Thymus (tissue), 11 donors: ENCODE measurements around the gene RAD51B. TPM values are rescaled to one million over a fixed set of nuclear protein-coding genes. Genes with fewer than 3 reads are reported as not detected.
A peak's percentile ranks its signal among the peaks of the same experiment; 100 is the strongest.

Experiments
- DNase-seq, 9 donors: peaks; one replicate each; pipeline ENCODE4 v3.0.0-alpha.2; 2013; ENCODE audit warnings: low spot score in 9 of 9, low read depth in 6 of 9, missing footprints in 1 of 9
- H3K27ac ChIP-seq, 2 donors: one replicate each; pipeline ENCODE4 v1.5.1; 2013; ENCODE audit warnings: control low read depth in 1 of 2, low read depth in 1 of 2, low read length in 1 of 2, mild to moderate bottlenecking in 1 of 2, moderate library complexity in 1 of 2
- H3K27me3 ChIP-seq, 2 donors: one replicate each; pipeline ENCODE4 v1.5.1; 2013; ENCODE audit warnings: low read length in 1 of 2; ENCODE audit not compliant: control insufficient read depth in 2 of 2, insufficient read depth in 1 of 2
- H3K36me3 ChIP-seq, 2 donors: one replicate each; pipeline ENCODE4 v1.5.1; 2013; ENCODE audit warnings: low read length in 1 of 2, mild to moderate bottlenecking in 1 of 2, moderate library complexity in 1 of 2; ENCODE audit not compliant: control insufficient read depth in 2 of 2, insufficient read depth in 2 of 2
- H3K4me1 ChIP-seq, 2 donors: one replicate each; pipeline ENCODE4 v1.5.1; 2013; ENCODE audit warnings: low read length in 2 of 2; ENCODE audit not compliant: control insufficient read depth in 2 of 2, insufficient read depth in 2 of 2
- H3K4me3 ChIP-seq, 2 donors: one replicate each; pipeline ENCODE4 v1.5.1; 2013; ENCODE audit warnings: low read length in 2 of 2, control low read depth in 1 of 2, mild to moderate bottlenecking in 1 of 2
- H3K9me3 ChIP-seq, 2 donors: one replicate each; pipeline ENCODE4 v1.5.1; 2013; ENCODE audit warnings: low read length in 1 of 2, mild to moderate bottlenecking in 1 of 2; ENCODE audit not compliant: control insufficient read depth in 2 of 2, insufficient read depth in 1 of 2
- whole genome bisulfite sequencing: extraction: QIAGEN DNeasy Blood & Tissue Kit; methylation state at CpG from one replicate; pipeline ENCODE4 v1.1.7; 2013; 5-methylcytosine and 5-hydroxymethylcytosine counted together
- polyA plus RNA-seq: library from polyadenylated mRNA; stranded (reverse); fragments of 200-250 nt; gene quantifications from one replicate; pipeline ENCODE4 v1.2.3, GENCODE V29; 2013
- total RNA-seq: library from RNA; stranded (reverse); fragments of 120-200 nt; gene quantifications from one replicate; pipeline ENCODE4 v1.2.4, GENCODE V29; 2013
- donor health status: healthy.

Gene RAD51B
- total and polyA plus RNA-seq, 2 donors: 7.8 to 17.8 TPM

- Histone ChIP-seq H3K4me1 (peaks cover 14 to 34% of the 10 kb centered on the region in 2 donors), H3K27me3 (no peaks in the 10 kb centered on the region), H3K9me3 (no peaks in the 10 kb centered on the region), H3K36me3 (no peaks in the 10 kb centered on the region), H3K27ac (no peak overlapping the region), H3K4me3 (no peak overlapping the region)
- 96% methylated on average over 7 of the region's 7 CpGs for WGBS
- no peak for DNase-seq
Observed at GRCh38 chr14:68402525-68403101, 583.0 kb downstream of the RAD51B start.

- H3K9me3 ChIP-seq: no peaks in the 10 kb centered on the region
- DNase-seq: no peak
- 96% methylated on average over 4 of the region's 4 CpGs for WGBS
- peak overlapping the region; percentile 8 to 57 for H3K27ac ChIP-seq
- peaks cover 14 to 26% of the 10 kb centered on the region in 2 donors for H3K4me1 ChIP-seq
- H3K27me3 ChIP-seq: no peaks in the 10 kb centered on the region
- H3K4me3 ChIP-seq: no peak overlapping the region
- no peaks in the 10 kb centered on the region for H3K36me3 ChIP-seq
Observed at GRCh38 chr14:68403191-68404145, 583.9 kb downstream of the RAD51B start.

DNA sequence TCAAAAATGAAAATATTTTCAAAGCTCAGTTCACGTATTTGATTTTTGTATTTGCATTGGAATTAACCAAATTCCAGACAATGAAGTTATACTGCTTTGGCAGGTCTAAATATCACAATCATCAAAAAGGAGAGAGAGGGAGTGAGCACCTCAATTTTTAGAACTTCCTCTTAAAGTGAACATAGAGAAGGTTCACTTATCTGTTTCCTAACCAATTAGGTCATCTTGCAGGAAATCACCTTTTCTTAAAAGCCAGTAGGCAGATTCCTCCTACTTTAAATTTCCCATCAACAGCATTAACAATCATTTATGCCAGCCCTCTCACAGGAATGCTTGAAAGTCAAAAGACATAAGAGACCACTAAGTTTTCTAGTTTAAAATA, 584.6 kb downstream of the RAD51B start:
- Histone ChIP-seq H3K27me3 (no peaks in the 10 kb centered on the region), H3K4me3 (no peak overlapping the region), H3K27ac (peak overlapping the region in 1 of 2 donors; percentile 57), H3K4me1 (peaks cover 14 to 26% of the 10 kb centered on the region in 2 donors), H3K36me3 (no peaks in the 10 kb centered on the region), H3K9me3 (no peaks in the 10 kb centered on the region)
- WGBS: 90% methylated on average over 1 of the region's 1 CpG
- no peak for DNase-seq

- H3K27ac ChIP-seq: peak overlapping the region; percentile 36 to 57
Observed at GRCh38 chr14:68404652-68405183, 585.1 kb downstream of the RAD51B start.

GRCh38 chr14:68405961-68406360, 586.4 kb downstream of the RAD51B start:
- no peak for DNase-seq
- no peak overlapping the region for H3K27ac ChIP-seq
- WGBS: 98% methylated on average over 1 of the region's 1 CpG
- H3K4me3 ChIP-seq: no peak overlapping the region
- H3K4me1 ChIP-seq: peaks cover 5 to 19% of the 10 kb centered on the region in 2 donors
- no peaks in the 10 kb centered on the region for H3K27me3 ChIP-seq
- no peaks in the 10 kb centered on the region for H3K9me3 ChIP-seq
- no peaks in the 10 kb centered on the region for H3K36me3 ChIP-seq

More at GRCh38 chr14:68404652-68405183, 585.1 kb downstream of the RAD51B start:
- Histone ChIP-seq H3K4me1 (peaks cover 13 to 26% of the 10 kb centered on the region in 2 donors), H3K27me3 (no peaks in the 10 kb centered on the region), H3K4me3 (no peak overlapping the region), H3K36me3 (no peaks in the 10 kb centered on the region), H3K9me3 (no peaks in the 10 kb centered on the region)
- 74% methylated on average over 5 of the region's 5 CpGs for WGBS
- DNase-seq: peak in 7 of 9 donors; percentile 21 to 66 (median 26)

DNA sequence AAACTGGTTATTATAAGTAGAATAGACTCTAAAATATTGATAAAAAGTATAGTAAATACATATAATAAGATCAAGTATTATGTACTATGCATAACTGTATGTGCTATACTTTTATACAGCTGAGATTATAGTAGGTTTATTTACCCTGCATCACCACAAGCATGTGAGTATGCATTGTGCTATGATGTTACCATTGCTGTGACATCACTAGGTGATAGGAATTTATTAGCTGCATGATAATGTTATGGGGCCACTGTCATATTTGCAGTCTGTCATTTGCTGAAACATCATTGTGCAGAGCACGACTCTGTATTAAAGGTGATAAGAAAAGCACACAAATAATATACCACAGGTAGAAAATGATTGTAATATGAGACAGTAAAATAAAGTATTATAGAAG, 587.7 kb downstream of the RAD51B start:
- 97% methylated on average over 1 of the region's 1 CpG for WGBS
- Histone ChIP-seq H3K27me3 (no peaks in the 10 kb centered on the region), H3K36me3 (no peaks in the 10 kb centered on the region), H3K4me1 (peaks cover 5 to 18% of the 10 kb centered on the region in 2 donors), H3K4me3 (no peak overlapping the region), H3K9me3 (no peaks in the 10 kb centered on the region), H3K27ac (no peak overlapping the region)
- no peak for DNase-seq

DNA sequence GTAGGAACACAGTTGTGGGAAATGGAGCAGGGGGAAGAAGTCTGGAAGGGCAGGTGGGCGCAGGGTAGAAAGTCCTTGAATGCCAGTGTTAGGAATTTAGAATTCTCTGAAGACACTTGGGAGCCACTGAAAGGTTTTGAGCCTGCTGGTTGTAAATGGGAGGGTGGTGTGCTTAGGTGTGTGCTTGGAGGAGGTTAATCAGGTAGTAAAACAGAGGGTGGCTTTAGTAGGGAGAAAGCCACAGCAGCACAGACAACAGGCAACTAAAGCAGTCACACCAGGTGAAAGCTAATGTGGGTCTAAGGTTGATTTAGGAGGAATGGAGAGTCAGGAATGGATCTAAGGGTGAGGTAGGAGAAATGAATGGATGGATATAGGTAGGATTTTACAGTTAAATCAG, 588.2 kb downstream of the RAD51B start:
- H3K4me3 ChIP-seq: no peak overlapping the region
- no peaks in the 10 kb centered on the region for H3K27me3 ChIP-seq
- no peak for DNase-seq
- peaks cover 5 to 14% of the 10 kb centered on the region in 2 donors for H3K4me1 ChIP-seq
- H3K9me3 ChIP-seq: no peaks in the 10 kb centered on the region
- H3K36me3 ChIP-seq: no peaks in the 10 kb centered on the region
- 96% methylated on average over 1 of the region's 1 CpG for WGBS
- H3K27ac ChIP-seq: no peak overlapping the region

DNA sequence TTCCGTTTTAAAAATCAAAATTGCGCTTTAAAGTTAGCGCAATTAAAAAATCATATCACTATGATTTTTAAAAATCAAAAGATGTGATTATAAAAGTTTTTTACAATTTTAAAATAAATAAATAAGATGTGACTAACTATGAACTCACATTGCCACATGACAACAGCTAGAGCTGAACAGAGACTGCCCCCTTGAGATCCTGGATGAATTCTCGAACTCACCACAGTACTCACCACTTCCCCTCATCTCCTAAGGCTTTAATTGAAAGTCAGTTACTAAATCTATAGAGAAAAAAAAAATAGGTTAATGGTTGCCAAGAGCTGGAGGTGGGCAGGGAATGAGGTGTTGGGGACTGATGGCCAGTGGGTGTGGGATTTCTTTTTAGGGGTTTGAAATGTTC, 589.1 kb downstream of the RAD51B start:
- H3K27ac ChIP-seq: no peak overlapping the region
- peaks cover 5 to 12% of the 10 kb centered on the region in 2 donors for H3K4me1 ChIP-seq
- no peaks in the 10 kb centered on the region for H3K36me3 ChIP-seq
- DNase-seq: peak in 1 of 9 donors; percentile 35
- no peak overlapping the region for H3K4me3 ChIP-seq
- no peaks in the 10 kb centered on the region for H3K9me3 ChIP-seq
- no peaks in the 10 kb centered on the region for H3K27me3 ChIP-seq
- 88% methylated on average over 4 of the region's 4 CpGs for WGBS

- Histone ChIP-seq H3K4me1 (peaks cover 3 to 9% of the 10 kb centered on the region in 2 donors), H3K4me3 (no peak overlapping the region), H3K27ac (no peak overlapping the region), H3K36me3 (no peaks in the 10 kb centered on the region), H3K27me3 (no peaks in the 10 kb centered on the region), H3K9me3 (no peaks in the 10 kb centered on the region)
- no peak for DNase-seq
Observed at GRCh38 chr14:68409387-68409786, 589.8 kb downstream of the RAD51B start.
